Measurements from ENCODE around the gene NEGR1.

DNA sequence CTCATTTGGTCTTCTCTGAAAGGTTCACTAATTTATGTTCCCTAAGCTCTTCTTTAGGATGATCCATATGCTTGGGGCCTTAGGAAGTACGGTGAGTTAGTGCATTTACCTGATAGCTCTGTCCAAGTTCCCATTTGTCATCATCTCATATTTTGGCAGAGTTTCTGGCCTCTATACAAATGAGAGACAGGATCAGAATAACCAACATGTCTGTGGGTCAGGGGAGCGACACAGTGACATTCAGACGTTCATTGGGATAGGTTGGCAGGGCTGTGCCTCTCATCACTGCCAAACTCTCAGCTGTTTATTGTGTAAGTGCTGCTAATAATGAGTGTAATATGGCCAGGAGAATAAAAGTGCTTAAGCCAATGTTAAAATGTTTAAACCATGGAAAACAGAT lies 640.4 kb downstream of the NEGR1 start:
- TF ChIP-seq, protein P1, sequence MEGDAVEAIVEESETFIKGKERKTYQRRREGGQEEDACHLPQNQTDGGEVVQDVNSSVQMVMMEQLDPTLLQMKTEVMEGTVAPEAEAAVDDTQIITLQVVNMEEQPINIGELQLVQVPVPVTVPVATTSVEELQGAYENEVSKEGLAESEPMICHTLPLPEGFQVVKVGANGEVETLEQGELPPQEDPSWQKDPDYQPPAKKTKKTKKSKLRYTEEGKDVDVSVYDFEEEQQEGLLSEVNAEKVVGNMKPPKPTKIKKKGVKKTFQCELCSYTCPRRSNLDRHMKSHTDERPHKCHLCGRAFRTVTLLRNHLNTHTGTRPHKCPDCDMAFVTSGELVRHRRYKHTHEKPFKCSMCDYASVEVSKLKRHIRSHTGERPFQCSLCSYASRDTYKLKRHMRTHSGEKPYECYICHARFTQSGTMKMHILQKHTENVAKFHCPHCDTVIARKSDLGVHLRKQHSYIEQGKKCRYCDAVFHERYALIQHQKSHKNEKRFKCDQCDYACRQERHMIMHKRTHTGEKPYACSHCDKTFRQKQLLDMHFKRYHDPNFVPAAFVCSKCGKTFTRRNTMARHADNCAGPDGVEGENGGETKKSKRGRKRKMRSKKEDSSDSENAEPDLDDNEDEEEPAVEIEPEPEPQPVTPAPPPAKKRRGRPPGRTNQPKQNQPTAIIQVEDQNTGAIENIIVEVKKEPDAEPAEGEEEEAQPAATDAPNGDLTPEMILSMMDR (IDR thresholded peaks at IDR 0.05 in 8 of 11, conservative IDR thresholded peaks at IDR 0.05 in 3 of 11) = no peak
- TF ChIP-seq POLR2A (IDR thresholded peaks at IDR 0.05) = no peak
- no peak for TF ChIP-seq POLR2AphosphoS5 (IDR thresholded peaks at IDR 0.05)
